ENCODE data around the gene SPAG16. TPM values are rescaled to one million over a fixed set of nuclear protein-coding genes. Genes with fewer than 3 reads are reported as not detected.

The SPAG16 gene
- total RNA-seq, 1 donor = 56.1 TPM

DNA sequence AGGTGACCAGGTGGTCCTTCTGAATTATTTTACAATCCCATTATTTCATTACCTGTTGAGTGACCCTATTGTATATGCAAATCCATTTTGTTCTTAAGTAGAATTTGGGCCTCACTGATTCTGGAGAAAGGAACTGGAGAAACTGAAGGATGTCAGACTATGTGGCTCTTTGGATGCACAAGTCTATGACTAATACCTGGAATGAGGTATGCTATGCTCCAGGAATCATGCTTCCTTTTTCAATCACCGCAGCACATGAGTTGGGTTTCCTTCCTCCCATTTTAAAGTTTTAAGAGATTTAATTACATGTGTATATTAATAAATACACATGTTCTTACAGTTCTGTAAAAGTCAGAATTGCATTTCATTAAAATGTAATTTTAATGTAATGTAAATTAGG is 872.7 kb downstream of the SPAG16 start:
- TF ChIP-seq, protein P1, sequence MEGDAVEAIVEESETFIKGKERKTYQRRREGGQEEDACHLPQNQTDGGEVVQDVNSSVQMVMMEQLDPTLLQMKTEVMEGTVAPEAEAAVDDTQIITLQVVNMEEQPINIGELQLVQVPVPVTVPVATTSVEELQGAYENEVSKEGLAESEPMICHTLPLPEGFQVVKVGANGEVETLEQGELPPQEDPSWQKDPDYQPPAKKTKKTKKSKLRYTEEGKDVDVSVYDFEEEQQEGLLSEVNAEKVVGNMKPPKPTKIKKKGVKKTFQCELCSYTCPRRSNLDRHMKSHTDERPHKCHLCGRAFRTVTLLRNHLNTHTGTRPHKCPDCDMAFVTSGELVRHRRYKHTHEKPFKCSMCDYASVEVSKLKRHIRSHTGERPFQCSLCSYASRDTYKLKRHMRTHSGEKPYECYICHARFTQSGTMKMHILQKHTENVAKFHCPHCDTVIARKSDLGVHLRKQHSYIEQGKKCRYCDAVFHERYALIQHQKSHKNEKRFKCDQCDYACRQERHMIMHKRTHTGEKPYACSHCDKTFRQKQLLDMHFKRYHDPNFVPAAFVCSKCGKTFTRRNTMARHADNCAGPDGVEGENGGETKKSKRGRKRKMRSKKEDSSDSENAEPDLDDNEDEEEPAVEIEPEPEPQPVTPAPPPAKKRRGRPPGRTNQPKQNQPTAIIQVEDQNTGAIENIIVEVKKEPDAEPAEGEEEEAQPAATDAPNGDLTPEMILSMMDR (IDR thresholded peaks at IDR 0.05; ENCODE audit: insufficient read depth, low read depth, low read length) = no peak
- no peak for DNase-seq (ENCODE audit: low read depth)
- H3K4me3 ChIP-seq (ENCODE audit: low read depth, low read length) = no peak overlapping the region

DNA sequence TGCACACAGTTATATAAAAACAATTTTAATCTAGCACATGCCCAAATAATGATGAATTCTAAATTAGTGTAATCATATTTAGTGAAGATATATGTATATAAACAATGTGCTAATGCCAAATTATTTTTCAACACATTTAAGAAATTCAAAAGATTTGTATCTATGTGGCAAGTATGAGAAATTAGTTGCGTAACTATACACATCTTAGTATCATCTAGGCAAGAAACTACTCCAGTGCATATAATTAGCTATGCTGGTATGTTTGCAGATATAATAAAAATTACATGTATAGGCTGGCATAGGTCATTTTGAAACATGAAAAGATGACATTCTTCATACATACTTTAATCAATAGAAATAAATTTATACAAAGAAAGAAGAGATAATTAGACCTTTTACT is 874.6 kb downstream of the SPAG16 start:
- no peak overlapping the region for H3K4me3 ChIP-seq (ENCODE audit: low read depth, low read length)
- DNase-seq (ENCODE audit: low read depth) = no peak
- TF ChIP-seq, protein P1 (IDR thresholded peaks at IDR 0.05; ENCODE audit: insufficient read depth, low read depth, low read length) = no peak

DNA sequence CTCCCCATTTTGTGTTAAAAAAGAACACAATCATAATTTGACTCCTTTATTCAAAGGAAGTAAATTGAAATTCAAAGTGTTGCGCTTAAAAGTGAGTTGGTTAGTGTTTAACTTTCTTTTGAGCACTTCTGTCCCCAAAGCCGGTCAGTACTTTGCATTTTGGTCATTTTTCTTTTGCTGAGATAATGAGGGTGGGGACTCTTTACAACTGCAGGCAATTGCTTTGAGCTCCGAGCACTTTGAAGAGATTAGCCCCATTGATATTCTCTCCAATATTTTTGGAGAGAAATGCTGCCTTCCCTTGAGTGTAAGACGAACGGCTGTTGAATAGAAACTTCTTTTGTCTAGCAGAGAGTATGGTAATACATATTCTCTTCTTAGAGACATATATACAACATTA is 885.0 kb downstream of the SPAG16 start:
- TF ChIP-seq, protein P1 (IDR thresholded peaks at IDR 0.05; ENCODE audit: insufficient read depth, low read depth, low read length) = no peak
- no peak overlapping the region for H3K4me3 ChIP-seq (ENCODE audit: low read depth, low read length)
- no peak for DNase-seq (ENCODE audit: low read depth)

DNA sequence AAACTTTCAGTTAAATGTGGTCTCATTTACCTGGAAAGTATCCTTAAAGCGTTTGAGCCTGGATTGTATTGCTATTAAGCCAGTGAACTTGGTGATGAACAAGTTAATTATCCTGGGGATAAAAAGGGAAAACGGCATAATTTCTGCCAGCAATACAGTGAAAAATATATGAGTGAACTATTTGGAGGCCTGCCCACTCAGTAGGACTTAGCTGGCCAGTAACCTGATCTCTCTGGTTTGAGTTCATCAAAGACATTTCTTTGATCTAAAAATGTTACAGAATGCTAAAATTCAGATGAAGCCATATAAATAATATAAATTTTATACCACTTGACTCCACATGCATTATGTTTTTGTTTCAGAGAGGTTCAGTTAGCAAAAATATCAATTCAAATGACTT is 885.5 kb downstream of the SPAG16 start:
- TF ChIP-seq, protein P1 (IDR thresholded peaks at IDR 0.05; ENCODE audit: insufficient read depth, low read depth, low read length) = no peak
- no peak overlapping the region for H3K4me3 ChIP-seq (ENCODE audit: low read depth, low read length)
- DNase-seq (ENCODE audit: low read depth) = no peak

DNA sequence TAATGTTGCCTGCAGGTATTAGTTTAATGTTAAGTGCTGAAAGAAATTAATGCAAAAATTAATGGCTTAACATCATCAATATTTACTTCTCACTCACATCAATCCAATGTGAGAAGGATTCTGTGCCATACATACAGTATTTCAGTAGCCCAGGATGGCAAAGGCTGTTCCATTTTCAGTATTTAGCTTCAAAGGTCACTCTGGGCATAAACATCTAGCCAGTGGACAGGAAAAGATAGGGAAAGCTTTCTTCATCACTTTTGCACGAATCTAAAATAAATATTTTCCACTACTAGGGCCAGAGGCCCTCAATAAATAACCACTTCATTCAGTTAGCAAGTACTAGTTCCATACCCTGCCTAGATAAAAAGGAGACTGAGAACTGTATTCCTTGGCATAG is 890.3 kb downstream of the SPAG16 start:
- DNase-seq (ENCODE audit: low read depth) = no peak
- H3K4me3 ChIP-seq (ENCODE audit: low read depth, low read length) = no peak overlapping the region
- TF ChIP-seq, protein P1 (IDR thresholded peaks at IDR 0.05; ENCODE audit: insufficient read depth, low read depth, low read length) = no peak

DNA sequence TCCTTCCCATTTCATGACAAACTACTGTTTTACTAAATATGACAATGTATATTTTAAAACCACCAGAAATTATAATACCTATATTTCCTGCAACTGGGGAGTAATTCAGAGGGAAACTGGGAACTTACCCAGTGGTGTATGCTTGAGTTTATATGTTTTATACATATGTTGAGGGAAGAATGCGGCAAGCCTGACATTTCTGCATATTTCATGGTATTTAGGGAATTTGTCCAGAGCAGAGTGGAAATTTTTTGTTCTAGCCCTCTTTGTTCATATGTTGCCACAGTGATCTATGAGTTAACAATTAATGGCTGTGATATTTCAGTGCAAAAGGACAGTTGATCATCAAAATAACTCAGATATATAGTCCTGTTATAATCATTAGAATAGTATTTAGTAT is 895.8 kb downstream of the SPAG16 start:
- DNase-seq (ENCODE audit: low read depth) = no peak

DNA sequence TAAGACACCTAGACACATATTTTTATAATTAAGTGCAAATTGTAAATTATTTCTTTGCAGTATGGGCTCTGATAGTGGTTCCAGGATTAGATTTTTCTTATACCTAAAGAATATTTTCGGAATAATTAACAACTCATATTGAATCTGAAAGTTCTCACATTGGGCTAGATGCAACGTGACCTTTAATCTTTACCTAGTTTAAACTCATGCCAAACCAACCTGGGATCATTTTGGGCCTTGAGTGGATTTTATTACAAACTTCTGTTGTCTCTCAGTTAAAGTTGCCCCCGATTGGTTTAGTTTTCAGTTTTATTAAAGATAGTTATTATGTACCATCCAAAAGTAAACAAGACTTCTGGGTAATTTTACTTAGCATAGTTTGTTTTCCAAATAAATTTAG is 896.4 kb downstream of the SPAG16 start:
- TF ChIP-seq, protein P1 (IDR thresholded peaks at IDR 0.05; ENCODE audit: insufficient read depth, low read depth, low read length) = no peak
- no peak overlapping the region for H3K4me3 ChIP-seq (ENCODE audit: low read depth, low read length)
- no peak for DNase-seq (ENCODE audit: low read depth)

More for the DNA sequence above, 895.8 kb downstream of the SPAG16 start:
- no peak overlapping the region for H3K4me3 ChIP-seq (ENCODE audit: low read depth, low read length)
- TF ChIP-seq, protein P1 (IDR thresholded peaks at IDR 0.05; ENCODE audit: insufficient read depth, low read depth, low read length) = no peak

All from fibroblast of villous mesenchyme (primary cell).